ENCODE data around the gene MISP3. TPM values are rescaled to one million over a fixed set of nuclear protein-coding genes. Genes with fewer than 3 reads are reported as not detected.

Gene MISP3
- total RNA-seq, 1 donor from 2014 or later = 8.1 TPM

DNA sequence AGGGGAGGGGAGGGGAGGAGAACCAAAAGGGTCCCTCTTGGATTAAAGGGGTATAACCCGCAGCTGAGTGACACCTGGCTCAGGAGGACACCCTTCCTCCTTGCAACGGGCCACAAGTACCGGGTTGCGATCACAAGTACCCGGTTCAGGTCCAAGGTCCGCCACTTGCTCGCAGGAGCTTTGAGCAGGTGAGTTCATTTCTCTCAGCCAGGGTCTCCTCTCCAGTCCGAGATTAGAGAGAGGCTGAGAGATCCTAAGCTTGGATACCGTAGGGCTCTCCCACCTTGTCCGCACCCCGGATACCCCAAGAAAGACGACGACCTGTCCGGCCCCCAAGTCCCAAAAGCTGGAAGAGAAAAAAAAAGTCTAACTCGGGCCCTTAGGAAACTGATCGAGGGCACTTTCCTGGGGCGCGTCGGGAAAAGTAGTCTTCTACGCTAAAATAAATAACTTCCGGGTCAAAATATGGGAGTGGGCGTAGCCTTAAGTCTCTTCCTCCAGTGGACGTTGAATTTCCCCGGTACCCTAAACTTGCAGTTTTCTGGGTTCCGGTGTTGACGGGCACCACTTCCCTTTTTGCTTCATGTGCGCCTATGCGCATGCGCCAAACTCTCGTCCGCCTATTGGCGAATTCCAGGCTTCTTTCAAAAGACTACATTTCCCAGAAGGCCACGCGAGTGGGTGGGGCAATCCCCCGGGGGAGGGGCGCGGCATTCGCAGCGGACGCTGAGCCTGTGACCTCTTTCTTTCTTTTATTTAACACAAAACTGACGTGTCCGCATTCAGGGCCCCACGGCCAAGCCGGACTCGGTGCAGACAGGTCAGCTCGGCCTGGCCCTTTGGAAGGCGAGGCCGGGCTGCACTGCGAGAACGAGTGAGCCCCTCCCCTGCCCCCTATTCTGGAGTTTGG, 8.6 kb downstream of the MISP3 start:
- Histone ChIP-seq H3K27me3 (ENCODE audit: low read depth) (no peaks in the 10 kb centered on the region), H3K4me1 (peaks cover 28% of the 10 kb centered on the region), H3K9me3 (replicated peaks) (no peaks in the 10 kb centered on the region), H3K27ac (replicated peaks) (peak overlapping the region; percentile 94), H3K36me3 (no peaks in the 10 kb centered on the region), H3K4me3 (peak overlapping the region; percentile 83)
- intact Hi-C loops (cut with micrococcal nuclease) = no loop called here
- no peak for TF ChIP-seq CTCF (IDR thresholded peaks at IDR 0.05; ENCODE audit: borderline replicate concordance)
- peak; percentile 98 for DNase-seq

- intact Hi-C loops (cut with micrococcal nuclease) = no loop called here
Observed at GRCh38 chr19:14081797-14082674, 9.4 kb downstream of the MISP3 start.

GRCh38 chr19:14082675-14082960, 10.0 kb downstream of the MISP3 start:
- H3K4me1 ChIP-seq = peaks cover 28% of the 10 kb centered on the region
- no peak for TF ChIP-seq CTCF (IDR thresholded peaks at IDR 0.05; ENCODE audit: borderline replicate concordance)
- H3K4me3 ChIP-seq = peak overlapping the region; percentile 83
- no peaks in the 10 kb centered on the region for H3K27me3 ChIP-seq (ENCODE audit: low read depth)
- intact Hi-C loops (cut with micrococcal nuclease) = no loop called here
- peak overlapping the region; percentile 94 for H3K27ac ChIP-seq (replicated peaks)
- no peaks in the 10 kb centered on the region for H3K9me3 ChIP-seq (replicated peaks)
- peaks cover 2% of the 10 kb centered on the region for H3K36me3 ChIP-seq
- DNase-seq = no peak

More at GRCh38 chr19:14081797-14082674, 9.4 kb downstream of the MISP3 start:
- no peaks in the 10 kb centered on the region for H3K36me3 ChIP-seq
- peak; percentile 45 for DNase-seq
- TF ChIP-seq CTCF (IDR thresholded peaks at IDR 0.05; ENCODE audit: borderline replicate concordance) = no peak
- H3K27ac ChIP-seq (replicated peaks) = peak overlapping the region; percentile 94
- H3K9me3 ChIP-seq (replicated peaks) = no peaks in the 10 kb centered on the region
- H3K4me3 ChIP-seq = peak overlapping the region; percentile 83
- no peaks in the 10 kb centered on the region for H3K27me3 ChIP-seq (ENCODE audit: low read depth)
- H3K4me1 ChIP-seq = peaks cover 28% of the 10 kb centered on the region

DNA sequence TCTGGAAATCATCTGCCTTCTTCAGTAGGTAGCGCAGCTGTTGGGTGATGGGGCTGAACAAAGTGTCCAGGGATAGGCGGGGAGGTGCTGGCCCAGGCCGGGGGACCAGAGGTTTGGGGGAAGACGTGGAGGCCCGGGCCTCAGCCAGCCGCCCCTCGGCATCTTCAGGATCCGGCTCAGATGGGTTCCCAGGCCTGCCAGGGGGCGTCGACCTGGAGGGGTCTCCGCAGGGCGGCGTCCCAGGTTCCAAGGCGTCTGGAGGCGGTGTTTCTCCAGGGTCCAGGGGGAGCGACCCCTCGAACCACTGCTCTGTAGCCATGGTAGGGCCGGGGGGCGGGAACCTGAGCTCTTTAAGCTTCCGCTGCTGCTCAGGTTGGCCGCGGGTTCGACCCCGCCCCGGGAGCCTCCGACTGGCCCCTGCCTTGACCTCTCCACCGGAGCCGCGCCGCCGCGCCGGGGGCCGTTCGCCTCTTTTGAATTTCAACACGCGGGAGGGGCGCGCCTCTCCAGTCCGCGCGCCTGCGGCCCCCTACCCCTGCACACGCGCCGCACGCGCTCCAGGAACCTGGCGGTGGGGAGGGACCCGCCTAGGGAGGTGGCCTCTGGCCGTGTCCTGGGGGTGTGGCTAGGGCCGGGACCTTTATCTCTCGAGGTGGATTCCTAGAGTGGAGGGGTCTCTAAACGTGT, 12.9 kb downstream of the MISP3 start, which contains the start of gene C19orf67:
Gene C19orf67, minus strand, starts transcription at position 475 of the 687 bp plus-strand sequence. Its CDS starts 156 bp downstream, at position 319.
- Histone ChIP-seq H3K27ac (replicated peaks) (no peak within 1 kb of the TSS), H3K4me1 (peaks cover 36% of the 10 kb centered on the region), H3K4me3 (no peak within 1 kb of the TSS), H3K9me3 (replicated peaks) (no peaks in the 10 kb centered on the region), H3K27me3 (ENCODE audit: low read depth) (no peaks in the 10 kb centered on the region), H3K36me3 (peaks cover 17% of the 10 kb centered on the region)
- intact Hi-C loops (cut with micrococcal nuclease) = no loop called here
- no peak for DNase-seq
- TF ChIP-seq CTCF (IDR thresholded peaks at IDR 0.05; ENCODE audit: borderline replicate concordance) = no peak

DNA sequence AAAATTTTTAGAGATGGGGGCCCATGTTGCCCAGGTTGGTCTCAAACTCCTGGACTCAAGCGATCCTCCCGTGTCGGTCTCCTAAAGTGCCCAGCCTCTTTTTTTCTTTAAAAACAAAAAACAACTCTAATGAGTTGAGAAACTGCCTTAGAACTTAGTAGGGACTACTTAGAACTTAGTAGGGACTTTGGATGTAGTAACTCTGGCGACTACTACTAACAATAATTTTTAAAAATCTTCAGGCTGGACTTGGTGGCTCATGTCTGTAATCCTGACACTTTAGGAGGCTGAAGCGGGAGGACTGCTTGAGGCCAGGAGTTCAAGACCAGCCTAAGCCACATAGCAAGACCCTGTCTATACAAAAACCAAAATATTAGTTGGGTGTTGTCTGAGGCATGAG, 13.5 kb downstream of the MISP3 start:
- DNase-seq = no peak
- Histone ChIP-seq H3K36me3 (peaks cover 17% of the 10 kb centered on the region), H3K4me1 (peaks cover 31% of the 10 kb centered on the region), H3K27ac (replicated peaks) (no peak overlapping the region), H3K9me3 (replicated peaks) (no peaks in the 10 kb centered on the region), H3K27me3 (ENCODE audit: low read depth) (no peaks in the 10 kb centered on the region), H3K4me3 (no peak overlapping the region)
- intact Hi-C loops (cut with micrococcal nuclease) = no loop called here
- no peak for TF ChIP-seq CTCF (IDR thresholded peaks at IDR 0.05; ENCODE audit: borderline replicate concordance)
